ENCODE data around the gene TMEM97.

DNA sequence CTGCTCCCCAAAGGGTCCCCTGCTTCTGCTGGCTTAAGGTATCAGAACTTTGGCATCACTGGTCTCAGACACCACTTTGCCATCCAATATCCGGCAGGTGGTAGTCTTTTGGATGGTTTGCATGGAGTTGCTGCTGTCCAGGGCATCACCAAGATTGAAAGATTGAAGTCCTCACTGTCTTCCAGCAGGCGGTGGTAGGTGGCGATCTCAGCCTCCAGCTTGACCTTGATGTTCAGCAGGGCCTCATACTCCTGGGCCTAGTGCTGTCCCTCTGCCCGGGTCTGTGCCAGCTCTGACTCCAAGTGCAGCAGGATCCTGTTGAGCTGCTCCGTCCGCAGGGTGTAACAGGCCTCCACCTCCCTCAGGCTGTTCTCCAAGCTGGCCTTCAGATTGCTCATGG, 43.0 kb upstream of the TMEM97 start:
- TF ChIP-seq, protein P1, sequence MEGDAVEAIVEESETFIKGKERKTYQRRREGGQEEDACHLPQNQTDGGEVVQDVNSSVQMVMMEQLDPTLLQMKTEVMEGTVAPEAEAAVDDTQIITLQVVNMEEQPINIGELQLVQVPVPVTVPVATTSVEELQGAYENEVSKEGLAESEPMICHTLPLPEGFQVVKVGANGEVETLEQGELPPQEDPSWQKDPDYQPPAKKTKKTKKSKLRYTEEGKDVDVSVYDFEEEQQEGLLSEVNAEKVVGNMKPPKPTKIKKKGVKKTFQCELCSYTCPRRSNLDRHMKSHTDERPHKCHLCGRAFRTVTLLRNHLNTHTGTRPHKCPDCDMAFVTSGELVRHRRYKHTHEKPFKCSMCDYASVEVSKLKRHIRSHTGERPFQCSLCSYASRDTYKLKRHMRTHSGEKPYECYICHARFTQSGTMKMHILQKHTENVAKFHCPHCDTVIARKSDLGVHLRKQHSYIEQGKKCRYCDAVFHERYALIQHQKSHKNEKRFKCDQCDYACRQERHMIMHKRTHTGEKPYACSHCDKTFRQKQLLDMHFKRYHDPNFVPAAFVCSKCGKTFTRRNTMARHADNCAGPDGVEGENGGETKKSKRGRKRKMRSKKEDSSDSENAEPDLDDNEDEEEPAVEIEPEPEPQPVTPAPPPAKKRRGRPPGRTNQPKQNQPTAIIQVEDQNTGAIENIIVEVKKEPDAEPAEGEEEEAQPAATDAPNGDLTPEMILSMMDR (IDR thresholded peaks at IDR 0.05 in 2 of 3, conservative IDR thresholded peaks at IDR 0.05 in 1 of 3; ENCODE audit: borderline replicate concordance in 1 of 3, insufficient read depth in 1 of 3, low read depth in 2 of 3, low read length in 2 of 3): no peak
- no peak for TF ChIP-seq POLR2A (IDR thresholded peaks at IDR 0.05; ENCODE audit: borderline replicate concordance, extremely low read depth, insufficient read depth, insufficient read length)
